ENCODE data around the gene REPIN1.
A peak's percentile ranks its signal among the peaks of the same experiment; 100 is the strongest.

The REPIN1 gene

GRCh38 chr7:150346922-150347321, 21.7 kb upstream of the REPIN1 start:
- no peak overlapping the region for H3K4me3 ChIP-seq (ENCODE audit: control insufficient read depth, low read depth, low read length)
- no peak for DNase-seq (ENCODE audit: low read depth)
- no peak for TF ChIP-seq CTCF (IDR thresholded peaks at IDR 0.05; ENCODE audit: control insufficient read depth, insufficient read depth, low read depth, low read length, missing control alignments)

- no peak for DNase-seq (ENCODE audit: low read depth)
Observed at GRCh38 chr7:150351587-150352194, 16.9 kb upstream of the REPIN1 start.

GRCh38 chr7:150355666-150356059, 13.0 kb upstream of the REPIN1 start:
- no peak for DNase-seq (ENCODE audit: low read depth)
- H3K4me3 ChIP-seq (ENCODE audit: control insufficient read depth, low read depth, low read length) = no peak overlapping the region
- TF ChIP-seq CTCF (IDR thresholded peaks at IDR 0.05; ENCODE audit: control insufficient read depth, insufficient read depth, low read depth, low read length, missing control alignments) = no peak

More at GRCh38 chr7:150351587-150352194, 16.9 kb upstream of the REPIN1 start:
- no peak overlapping the region for H3K4me3 ChIP-seq (ENCODE audit: control insufficient read depth, low read depth, low read length)
- no peak for TF ChIP-seq CTCF (IDR thresholded peaks at IDR 0.05; ENCODE audit: control insufficient read depth, insufficient read depth, low read depth, low read length, missing control alignments)

GRCh38 chr7:150356265-150356897, 12.2 kb upstream of the REPIN1 start:
- peak; percentile 78 for TF ChIP-seq CTCF (IDR thresholded peaks at IDR 0.05; ENCODE audit: control insufficient read depth, insufficient read depth, low read depth, low read length, missing control alignments)
- H3K4me3 ChIP-seq (ENCODE audit: control insufficient read depth, low read depth, low read length) = no peak overlapping the region
- no peak for DNase-seq (ENCODE audit: low read depth)

GRCh38 chr7:150357270-150357669, 11.4 kb upstream of the REPIN1 start:
- no peak overlapping the region for H3K4me3 ChIP-seq (ENCODE audit: control insufficient read depth, low read depth, low read length)
- no peak for TF ChIP-seq CTCF (IDR thresholded peaks at IDR 0.05; ENCODE audit: control insufficient read depth, insufficient read depth, low read depth, low read length, missing control alignments)
- no peak for DNase-seq (ENCODE audit: low read depth)

- no peak for DNase-seq (ENCODE audit: low read depth)
- no peak for TF ChIP-seq CTCF (IDR thresholded peaks at IDR 0.05; ENCODE audit: control insufficient read depth, insufficient read depth, low read depth, low read length, missing control alignments)
Observed at GRCh38 chr7:150357771-150358427, 10.7 kb upstream of the REPIN1 start.

More at GRCh38 chr7:150357771-150358427, 10.7 kb upstream of the REPIN1 start:
- no peak overlapping the region for H3K4me3 ChIP-seq (ENCODE audit: control insufficient read depth, low read depth, low read length)
